ENCODE measurements around the gene HINFP. TPM values are rescaled to one million over a fixed set of nuclear protein-coding genes. Genes with fewer than 3 reads are reported as not detected.

The HINFP gene
- total and polyA plus RNA-seq, 9 of the 15 experiments (the other 6 are each of a cell fraction or from before 2014, with no cell fraction given) = 13.8 to 34.1 (median 22.5) TPM

DNA sequence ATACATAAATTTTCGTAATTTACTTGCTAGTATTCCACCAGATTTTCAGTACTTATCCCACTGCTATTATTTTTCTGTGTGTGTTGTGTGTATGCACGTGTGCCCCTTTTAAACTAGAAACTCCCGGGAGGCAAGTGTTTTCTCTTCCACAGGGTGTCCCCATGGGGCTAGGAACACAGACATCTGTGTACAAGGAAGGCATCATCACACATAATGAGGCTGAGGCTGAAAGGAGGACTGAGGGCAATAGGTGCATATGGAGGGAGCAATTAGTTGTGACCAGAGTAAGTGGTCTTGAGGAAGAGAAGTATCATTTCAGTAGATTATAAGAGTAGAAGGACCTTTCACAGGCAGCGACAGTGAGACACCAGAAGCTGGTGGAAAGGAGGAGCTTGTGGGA, 17.6 kb upstream of the HINFP start (continued):
- TF ChIP-seq ZBTB40 (IDR thresholded peaks at IDR 0.05) = no peak
- no peak for TF ChIP-seq ZBTB40 (CRISPR knock-in tag; IDR thresholded peaks at IDR 0.05)
- no peak for TF ChIP-seq ZNF431 (CRISPR knock-in tag; IDR thresholded peaks at IDR 0.05)
- no peak for TF ChIP-seq XRCC4 (IDR thresholded peaks at IDR 0.05; ENCODE audit: extremely low read depth, insufficient read depth, insufficient read length)
- TF ChIP-seq SIX5 (IDR thresholded peaks at IDR 0.05; ENCODE audit: borderline replicate concordance in 1 of 2, insufficient read depth in 1 of 2, low read depth in 1 of 2, low read length in 2 of 2) = no peak
- TF ChIP-seq, protein P1, sequence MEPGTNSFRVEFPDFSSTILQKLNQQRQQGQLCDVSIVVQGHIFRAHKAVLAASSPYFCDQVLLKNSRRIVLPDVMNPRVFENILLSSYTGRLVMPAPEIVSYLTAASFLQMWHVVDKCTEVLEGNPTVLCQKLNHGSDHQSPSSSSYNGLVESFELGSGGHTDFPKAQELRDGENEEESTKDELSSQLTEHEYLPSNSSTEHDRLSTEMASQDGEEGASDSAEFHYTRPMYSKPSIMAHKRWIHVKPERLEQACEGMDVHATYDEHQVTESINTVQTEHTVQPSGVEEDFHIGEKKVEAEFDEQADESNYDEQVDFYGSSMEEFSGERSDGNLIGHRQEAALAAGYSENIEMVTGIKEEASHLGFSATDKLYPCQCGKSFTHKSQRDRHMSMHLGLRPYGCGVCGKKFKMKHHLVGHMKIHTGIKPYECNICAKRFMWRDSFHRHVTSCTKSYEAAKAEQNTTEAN (CRISPR knock-in tag; IDR thresholded peaks at IDR 0.05) = no peak
- TF ChIP-seq, protein P2, sequence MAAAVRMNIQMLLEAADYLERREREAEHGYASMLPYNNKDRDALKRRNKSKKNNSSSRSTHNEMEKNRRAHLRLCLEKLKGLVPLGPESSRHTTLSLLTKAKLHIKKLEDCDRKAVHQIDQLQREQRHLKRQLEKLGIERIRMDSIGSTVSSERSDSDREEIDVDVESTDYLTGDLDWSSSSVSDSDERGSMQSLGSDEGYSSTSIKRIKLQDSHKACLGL (CRISPR knock-in tag; IDR thresholded peaks at IDR 0.05; ENCODE audit: borderline replicate concordance, poor library complexity, severe bottlenecking) = no peak
- no peak for TF ChIP-seq CHD2 (IDR thresholded peaks at IDR 0.05; ENCODE audit: low read depth, low read length)
- no peak for TF ChIP-seq TEAD2 (tag; IDR thresholded peaks at IDR 0.05)
- no peak for TF ChIP-seq GABPB1 (CRISPR knock-in tag; IDR thresholded peaks at IDR 0.05)
- TF ChIP-seq FOXJ3 (CRISPR knock-in tag; IDR thresholded peaks at IDR 0.05) = no peak
- peak; percentile 72 to 75 for TF ChIP-seq RAD21 (CRISPR knock-in tag; conservative IDR thresholded peaks at IDR 0.05 in 1 of 2, IDR thresholded peaks at IDR 0.05 in 1 of 2)
- TF ChIP-seq MNT (conservative IDR thresholded peaks at IDR 0.05) = peak; percentile 71 to 76
- no peak for TF ChIP-seq HES1 (IDR thresholded peaks at IDR 0.05; ENCODE audit: low read depth)
- no peak for TF ChIP-seq FOS (IDR thresholded peaks at IDR 0.05; ENCODE audit: extremely low read depth, insufficient read length)
